ENCODE results near the gene ZBTB34.

GRCh38 chr9:126853667-126854066 is 6.8 kb upstream of the ZBTB34 start:
- TF ChIP-seq POLR2A (IDR thresholded peaks at IDR 0.05) (no peak), CTCF (IDR thresholded peaks at IDR 0.05) (no peak)
